Glutamatergic neuron (in vitro differentiated cells): ENCODE data around the gene STRA6. TPM values are rescaled to one million over a fixed set of nuclear protein-coding genes. Genes with fewer than 3 reads are reported as not detected.

ENCODE experiments used
- DNase-seq: peaks from one replicate; pipeline ENCODE4 v3.0.0; 2022
- H3K27ac Mint-ChIP-seq: one replicate; pipeline ENCODE4 v1.8.0; 2020; ENCODE audit warnings: mild to moderate bottlenecking, mixed read lengths, inconsistent platforms; ENCODE audit not compliant: unreplicated experiment
- H3K27me3 Mint-ChIP-seq: one replicate; pipeline ENCODE4 v1.8.0; 2020; ENCODE audit warnings: mild to moderate bottlenecking, moderate library complexity, mixed read lengths, inconsistent platforms; ENCODE audit not compliant: unreplicated experiment
- H3K36me3 Mint-ChIP-seq: one replicate; pipeline ENCODE4 v1.8.0; 2020; ENCODE audit warnings: mild to moderate bottlenecking, mixed read lengths, inconsistent platforms; ENCODE audit not compliant: unreplicated experiment
- H3K4me1 Mint-ChIP-seq: one replicate; pipeline ENCODE4 v1.8.0; 2020; ENCODE audit warnings: mild to moderate bottlenecking, low read depth, mixed read lengths, inconsistent platforms; ENCODE audit not compliant: unreplicated experiment
- H3K4me3 Mint-ChIP-seq: one replicate; pipeline ENCODE4 v1.8.0; 2020; ENCODE audit warnings: mild to moderate bottlenecking, mixed read lengths, inconsistent platforms; ENCODE audit not compliant: unreplicated experiment
- H3K9me3 Mint-ChIP-seq: one replicate; pipeline ENCODE4 v1.8.0; 2020; ENCODE audit warnings: mild to moderate bottlenecking, moderate library complexity, mixed read lengths, inconsistent platforms; ENCODE audit not compliant: unreplicated experiment
- CTCF ChIP-seq: fragments of 200-600 bp; sonication (generic); IDR thresholded peaks from one replicate; pipeline ENCODE4 v1.5.0; 2021; ENCODE audit not compliant: partially characterized antibody, unreplicated experiment
- total RNA-seq: library from RNA; stranded (reverse); fragmentation: NEBNext Ultra II Directional; extraction: Animal tissue kit (Norgen Biotek cat#: 25700); gene quantifications from one replicate; pipeline ENCODE4 v1.2.1, GENCODE V29; 2021; ENCODE audit not compliant: unreplicated experiment

Gene STRA6
- total RNA-seq, 1 donor from 2014 or later, result 8.4 TPM

- peaks cover 53% of the 10 kb centered on the region for H3K4me1 Mint-ChIP-seq
These were observed 18.1 kb upstream of the STRA6 start for GRCh38 chr15:74220475-74221248.

GRCh38 chr15:74217907-74218885 lies 15.6 kb upstream of the STRA6 start:
- Mint-ChIP-seq H3K36me3 (peaks cover 4% of the 10 kb centered on the region), H3K27me3 (peaks cover 19% of the 10 kb centered on the region), H3K4me1 (peaks cover 40% of the 10 kb centered on the region), H3K27ac (no peak overlapping the region), H3K4me3 (no peak overlapping the region), H3K9me3 (peaks cover 14% of the 10 kb centered on the region)
- no peak for TF ChIP-seq CTCF
- no peak for DNase-seq

More at GRCh38 chr15:74220475-74221248, 18.1 kb upstream of the STRA6 start:
- Mint-ChIP-seq H3K36me3 (peaks cover 4% of the 10 kb centered on the region), H3K9me3 (peaks cover 35% of the 10 kb centered on the region), H3K4me3 (peak overlapping the region; percentile 59), H3K27me3 (peaks cover 29% of the 10 kb centered on the region), H3K27ac (peak overlapping the region; percentile 91)
- no peak for TF ChIP-seq CTCF
- no peak for DNase-seq

- TF ChIP-seq CTCF, result no peak
- peaks cover 36% of the 10 kb centered on the region for H3K4me1 Mint-ChIP-seq
- peaks cover 14% of the 10 kb centered on the region for H3K27me3 Mint-ChIP-seq
- H3K4me3 Mint-ChIP-seq, result no peak overlapping the region
- peaks cover 4% of the 10 kb centered on the region for H3K36me3 Mint-ChIP-seq
- no peak for DNase-seq
- no peak overlapping the region for H3K27ac Mint-ChIP-seq
- peaks cover 8% of the 10 kb centered on the region for H3K9me3 Mint-ChIP-seq
These were observed 14.4 kb upstream of the STRA6 start for GRCh38 chr15:74216949-74217348.

- no peak for DNase-seq
- Mint-ChIP-seq H3K4me1 (peaks cover 26% of the 10 kb centered on the region), H3K27me3 (peaks cover 10% of the 10 kb centered on the region), H3K27ac (no peak overlapping the region), H3K36me3 (peaks cover 4% of the 10 kb centered on the region), H3K4me3 (no peak overlapping the region), H3K9me3 (peaks cover 5% of the 10 kb centered on the region)
- no peak for TF ChIP-seq CTCF
These were observed 13.4 kb upstream of the STRA6 start for GRCh38 chr15:74215958-74216357.
